HG03442 (cell line): ENCODE results near the gene S1PR3.

Source experiments
- ATAC-seq: cut with Tn5 transposase; IDR thresholded peaks from one replicate; pipeline ENCODE4 v1.9.1; 2021; ENCODE audit warnings: mild to moderate bottlenecking, moderate library complexity; ENCODE audit not compliant: unreplicated experiment

S1PR3 gene

DNA sequence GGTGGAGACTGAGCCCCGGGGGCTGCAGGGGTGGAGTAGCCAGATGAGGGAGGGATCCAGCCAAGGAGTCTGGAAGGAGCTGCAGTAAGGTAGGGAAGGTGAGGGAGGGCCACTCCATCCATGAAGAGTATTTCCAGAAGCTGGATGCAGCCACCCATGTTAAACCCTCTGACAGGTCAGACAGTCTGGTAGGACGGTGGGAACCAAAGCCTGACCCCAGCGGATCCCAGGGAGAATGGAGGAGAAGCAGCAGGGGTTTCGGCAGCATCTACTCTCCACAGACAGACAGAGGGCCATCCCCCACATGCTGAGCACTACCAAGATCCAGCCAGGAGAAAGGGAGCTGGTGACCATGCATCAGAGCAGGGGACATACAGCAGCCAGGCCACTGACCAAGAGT lies 22.5 kb upstream of the S1PR3 start:
- no peak for ATAC-seq

DNA sequence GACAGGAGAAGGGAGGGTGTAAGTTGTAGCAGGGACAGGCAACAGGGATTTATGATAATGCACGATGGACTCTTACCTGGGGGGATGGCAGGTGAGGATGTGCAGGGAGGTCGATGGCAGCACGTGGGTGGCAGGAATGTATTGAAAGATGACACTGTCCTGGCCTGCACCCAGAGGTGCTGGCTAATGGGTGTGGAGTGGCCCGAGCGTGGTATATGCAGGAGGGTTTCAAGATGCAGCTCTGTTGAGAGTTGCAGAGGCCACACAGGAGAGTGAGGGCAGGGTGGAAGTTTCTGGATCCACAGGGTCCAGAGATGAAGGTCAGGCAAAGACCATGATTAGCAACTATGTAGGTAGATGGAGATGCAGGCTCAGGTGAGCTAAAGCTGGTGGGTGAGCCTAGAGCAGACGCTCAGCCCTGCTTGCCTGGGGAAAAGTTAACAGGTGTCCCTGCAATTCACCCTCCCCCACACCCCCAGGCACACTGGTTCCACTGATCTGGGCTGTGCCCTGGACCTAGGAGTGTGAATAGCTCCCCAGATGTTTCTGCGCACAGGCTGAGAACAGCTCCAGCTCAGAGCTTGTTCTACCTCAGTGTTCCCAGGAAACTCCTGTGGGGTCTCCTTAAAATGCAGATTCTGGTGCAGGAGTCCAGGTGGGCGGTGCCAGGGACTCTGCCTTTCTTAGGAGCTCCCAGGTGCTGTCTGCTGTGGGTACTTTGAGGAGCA lies 21.5 kb upstream of the S1PR3 start:
- ATAC-seq, result no peak

DNA sequence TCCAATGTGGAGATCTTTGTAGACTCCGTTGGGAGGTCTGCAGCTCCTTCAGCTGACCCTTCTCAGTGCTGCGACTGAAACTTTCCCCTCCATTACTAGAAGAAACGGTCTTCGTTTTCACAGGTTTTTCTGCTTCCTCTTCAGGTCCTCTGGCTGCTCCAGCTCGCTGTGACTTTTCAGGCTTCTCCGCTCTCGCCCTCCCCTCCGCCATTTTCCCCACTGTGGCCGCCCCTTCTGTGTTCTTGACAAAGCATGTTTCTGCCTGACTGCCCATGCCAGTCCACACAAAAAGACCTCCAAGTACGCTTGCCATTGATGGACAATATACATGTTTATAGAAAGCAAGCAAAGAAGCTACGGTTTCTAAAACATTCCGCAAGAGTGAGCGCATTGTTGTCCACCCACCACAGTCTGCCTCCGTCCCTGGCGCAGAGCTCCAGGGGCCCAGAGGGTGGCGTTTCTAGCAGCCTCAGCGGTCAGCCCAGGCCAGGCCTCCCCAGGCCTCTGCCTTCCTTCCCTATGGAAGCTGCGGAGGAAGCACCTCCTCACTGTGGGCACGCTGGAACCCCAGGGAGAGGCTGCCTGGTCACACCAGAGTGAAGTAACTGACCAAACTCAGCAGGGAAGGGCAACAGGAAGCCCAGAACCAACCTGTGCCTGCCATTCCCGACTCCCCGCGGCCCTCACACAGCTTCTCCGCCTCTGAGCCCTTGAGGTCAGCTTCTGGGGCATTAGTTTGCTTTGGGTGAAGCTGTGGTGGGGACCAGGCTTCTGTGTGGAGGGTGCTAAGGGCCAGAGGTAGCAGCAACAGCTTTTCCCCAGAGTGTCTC lies 19.9 kb upstream of the S1PR3 start:
- no peak for ATAC-seq

DNA sequence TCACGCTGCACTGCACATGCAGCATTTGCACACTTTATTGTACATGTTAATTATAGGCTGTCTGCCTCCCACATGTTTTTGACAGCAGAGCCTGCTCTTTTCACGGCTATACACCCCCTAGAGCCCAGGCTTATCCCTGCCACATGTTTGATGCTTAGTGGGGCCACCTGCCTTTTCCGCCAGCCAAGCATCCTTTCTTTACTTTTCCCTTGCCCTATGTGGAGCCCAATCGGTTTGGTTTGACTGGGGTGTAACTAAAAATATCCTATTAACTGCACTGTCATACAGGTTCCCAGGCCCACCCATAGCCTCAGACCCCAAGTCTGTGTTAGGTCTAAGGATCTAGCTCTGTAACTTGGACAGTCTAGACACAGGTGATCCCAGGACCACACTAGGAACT lies 18.9 kb upstream of the S1PR3 start:
- no peak for ATAC-seq

DNA sequence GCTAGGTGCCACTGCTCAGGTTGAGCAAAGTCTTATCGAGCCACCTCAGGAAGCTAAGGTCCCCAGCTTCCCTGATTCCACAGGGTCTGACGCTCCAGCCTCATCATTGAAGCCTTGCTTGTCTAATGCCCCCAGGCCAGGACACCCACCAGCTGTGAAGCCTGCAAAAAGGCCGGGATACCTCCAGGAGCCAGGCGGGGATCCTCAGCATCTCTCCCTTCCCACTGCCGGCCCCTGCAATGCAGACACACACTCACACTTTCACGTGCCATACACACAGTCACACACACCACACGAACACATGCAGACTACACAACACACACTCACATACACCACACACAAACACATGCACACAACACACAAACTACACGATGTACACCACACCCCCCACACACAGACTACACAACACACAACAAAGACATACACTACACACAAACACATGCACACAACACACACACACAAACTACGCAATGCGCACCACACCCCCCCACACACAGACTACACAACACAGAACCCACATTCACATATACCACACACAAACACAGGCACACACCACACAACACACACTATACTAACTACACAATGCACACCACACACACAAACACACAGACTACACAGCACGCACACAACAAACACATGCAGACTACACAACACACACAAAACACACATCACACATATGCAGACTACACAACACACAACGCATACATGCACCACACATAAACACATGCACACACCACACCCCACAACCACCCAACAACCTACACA lies 17.8 kb upstream of the S1PR3 start:
- ATAC-seq, result no peak

DNA sequence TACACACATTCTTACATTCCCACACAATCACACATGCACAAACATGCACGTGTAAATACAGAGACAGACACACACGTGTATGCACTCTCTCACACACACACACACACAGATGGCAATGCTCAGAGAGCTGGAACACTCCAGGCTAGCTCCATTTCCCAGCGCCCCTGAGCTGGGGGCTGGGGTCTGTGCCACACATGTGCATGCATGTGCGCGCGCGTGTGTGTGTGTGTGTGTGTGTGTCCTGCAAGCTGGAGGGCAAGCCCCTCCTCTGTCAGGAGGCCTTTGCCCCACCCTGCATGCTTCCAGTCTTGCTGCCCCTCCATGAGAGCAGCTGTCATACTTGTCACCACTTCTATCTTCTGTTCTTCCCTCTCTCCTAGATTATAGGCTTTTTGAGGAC lies 16.6 kb upstream of the S1PR3 start:
- ATAC-seq, result no peak

DNA sequence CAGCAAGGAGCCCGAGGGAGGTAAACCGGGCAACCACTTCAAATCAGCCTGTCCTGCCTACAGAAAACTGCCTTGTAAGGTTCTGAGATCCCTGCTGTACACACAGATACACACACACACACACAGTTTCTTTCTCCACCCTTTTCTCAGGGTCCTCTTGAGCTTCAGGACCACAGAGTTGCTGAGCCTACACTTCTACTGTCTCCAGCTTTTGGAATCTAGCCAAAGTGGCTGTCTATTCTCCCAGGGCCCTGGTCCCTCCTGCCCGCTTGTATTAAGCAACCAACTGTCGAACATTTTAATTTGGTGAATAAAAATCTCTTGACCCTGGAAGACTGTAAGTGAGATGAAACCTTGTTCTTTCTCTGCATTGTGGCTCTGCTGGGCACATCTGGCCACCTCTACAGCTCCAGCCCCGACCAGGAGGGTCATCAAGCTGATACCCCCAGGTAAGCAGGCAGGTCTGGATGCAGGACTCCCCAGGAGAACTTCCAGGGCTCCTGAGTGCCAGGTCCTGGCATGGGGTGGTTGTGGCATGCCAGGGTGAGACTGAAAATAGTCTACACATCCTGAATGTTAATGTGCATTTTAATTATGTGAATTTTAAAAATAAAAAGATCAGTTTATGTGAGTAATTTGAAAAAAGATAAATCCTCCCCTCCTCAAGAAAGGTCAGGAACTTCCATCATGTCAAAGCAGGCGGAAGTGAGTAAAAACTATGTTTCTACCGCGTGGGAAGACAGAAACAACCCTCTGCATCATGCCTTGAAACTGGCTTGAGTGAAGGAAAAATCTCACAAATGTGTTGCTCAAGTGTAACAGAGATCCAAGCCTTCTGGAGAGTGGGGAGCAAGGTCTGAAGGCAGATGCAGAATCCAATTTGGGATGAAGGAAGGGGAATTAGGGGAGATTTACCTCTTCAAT lies 15.0 kb upstream of the S1PR3 start:
- no peak for ATAC-seq

DNA sequence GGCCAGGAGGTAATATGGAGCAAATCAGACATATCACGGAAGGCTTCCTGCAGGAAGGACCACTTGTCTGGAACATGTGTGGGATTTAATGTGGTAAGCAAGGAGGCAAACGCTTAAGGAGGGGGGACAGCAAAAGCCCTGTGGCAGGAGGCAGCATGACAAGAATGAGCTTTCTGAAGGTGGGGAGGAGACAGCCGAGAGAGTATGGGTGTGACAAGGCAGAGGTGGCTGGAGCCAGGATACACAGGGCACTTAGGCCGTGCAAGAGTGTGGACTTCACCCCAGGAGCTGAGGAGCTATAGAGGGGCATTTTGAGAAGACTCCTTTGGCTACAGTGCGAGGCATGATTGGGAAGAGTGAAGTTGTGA lies 14.4 kb upstream of the S1PR3 start:
- no peak for ATAC-seq

DNA sequence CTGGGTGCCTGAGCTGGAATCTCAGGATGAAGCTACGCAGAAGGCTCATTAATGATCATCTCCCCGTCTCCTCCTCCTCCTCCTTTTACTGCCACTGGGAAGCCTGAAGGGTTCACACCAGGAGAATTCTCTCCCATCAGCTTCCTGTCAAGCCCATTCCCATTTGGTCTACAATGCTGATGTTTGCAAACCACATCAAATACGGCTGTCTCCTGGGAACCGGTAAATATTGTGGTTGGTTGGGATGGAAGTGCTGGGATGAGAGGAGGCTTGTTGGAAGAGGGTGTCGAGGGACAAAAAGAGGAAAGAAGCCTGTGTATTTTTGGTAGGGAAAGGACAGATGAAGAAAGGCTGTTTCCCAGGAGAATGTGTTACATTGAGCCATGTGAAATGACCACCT lies 13.2 kb upstream of the S1PR3 start:
- ATAC-seq, result no peak

DNA sequence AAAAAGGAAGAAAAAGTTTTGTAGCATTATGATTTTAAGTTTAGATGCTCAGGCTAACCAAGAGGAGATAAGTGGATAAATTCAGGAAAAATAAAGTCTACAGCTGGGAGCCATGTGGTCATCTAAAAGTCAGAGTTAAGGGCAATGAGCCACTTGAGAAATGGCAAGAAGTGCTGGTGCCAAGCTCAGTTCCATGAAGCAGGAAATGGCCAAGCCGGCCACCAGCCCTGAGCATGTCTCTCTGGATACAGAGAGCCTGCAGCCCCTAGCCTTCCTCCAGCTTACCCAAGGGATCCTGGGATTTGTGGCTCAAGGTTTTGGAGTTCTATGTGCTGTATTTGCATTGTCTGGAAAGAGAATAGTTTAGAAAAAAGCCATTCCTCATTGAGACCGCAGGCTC lies 12.2 kb upstream of the S1PR3 start:
- ATAC-seq, result no peak

DNA sequence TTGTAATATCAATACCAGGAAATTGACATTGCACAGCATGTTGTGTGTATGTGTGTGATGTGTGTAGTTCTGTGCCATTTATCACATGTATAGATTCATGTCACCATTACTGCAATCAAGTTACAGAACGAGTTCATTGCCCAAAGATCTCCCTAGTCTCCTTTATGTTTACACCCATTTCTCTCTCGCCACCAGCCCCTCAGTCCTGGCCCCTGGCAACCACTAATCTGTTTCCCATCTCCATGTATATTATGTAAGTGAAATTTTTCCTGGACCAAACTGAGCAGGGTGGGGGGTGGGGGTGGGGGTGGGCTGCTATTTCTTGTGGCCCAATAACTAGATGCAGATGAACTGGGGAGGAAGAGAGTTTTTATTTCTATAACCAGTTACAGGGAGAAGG lies 11.5 kb upstream of the S1PR3 start:
- no peak for ATAC-seq

DNA sequence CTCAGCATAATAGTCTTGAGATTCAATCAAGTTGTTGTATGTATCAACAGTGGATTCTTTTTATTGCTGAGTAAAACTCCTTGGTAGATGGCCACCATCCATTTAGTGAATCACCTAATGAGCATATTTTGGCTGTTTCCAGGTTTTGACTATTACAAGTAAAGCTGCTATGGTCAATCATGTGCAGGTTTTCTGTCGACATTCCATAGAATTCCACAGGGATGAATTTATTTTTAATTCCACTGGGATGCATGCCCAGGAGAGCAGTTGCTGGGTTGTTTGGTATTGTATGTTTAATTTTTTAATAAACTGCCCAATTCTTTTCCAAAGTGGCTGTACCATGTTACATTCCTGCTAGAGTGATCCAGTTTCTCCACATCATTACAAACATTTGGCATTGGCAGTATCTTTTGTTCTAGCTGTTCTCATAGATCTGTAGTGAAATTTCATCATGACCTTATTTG lies 10.5 kb upstream of the S1PR3 start:
- no peak for ATAC-seq

DNA sequence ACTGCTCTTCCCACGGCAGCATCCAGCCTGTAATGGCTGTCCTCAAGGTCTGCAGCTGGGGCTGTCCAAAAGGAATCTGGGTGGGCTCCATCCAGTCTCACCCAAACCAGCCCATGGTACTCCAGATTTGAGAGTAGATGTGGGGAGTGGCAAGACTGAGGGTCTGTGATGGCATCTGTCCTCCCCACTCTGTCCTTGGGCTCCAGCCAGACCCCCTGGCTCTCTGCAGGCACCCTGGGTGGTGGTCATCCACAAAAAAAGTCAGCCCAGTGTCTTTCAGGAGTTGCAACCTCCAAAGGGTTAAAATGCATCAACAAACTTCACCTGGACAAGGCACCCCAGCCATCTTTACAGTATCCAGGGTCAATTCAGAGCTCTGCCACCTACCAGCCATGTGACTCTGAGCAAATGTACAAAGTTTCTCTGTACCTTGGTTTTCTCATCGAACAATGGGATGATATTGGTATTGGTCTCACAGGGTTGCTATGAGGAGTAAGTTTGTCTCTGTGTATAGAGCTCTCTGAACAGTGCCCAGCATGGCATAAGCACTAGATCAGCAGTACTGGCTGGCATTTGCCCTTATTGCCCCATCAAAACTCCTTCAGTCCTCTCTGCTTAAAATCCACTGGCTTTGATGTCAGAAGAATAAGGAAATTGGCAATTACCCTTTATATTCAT lies 7.3 kb upstream of the S1PR3 start:
- no peak for ATAC-seq

DNA sequence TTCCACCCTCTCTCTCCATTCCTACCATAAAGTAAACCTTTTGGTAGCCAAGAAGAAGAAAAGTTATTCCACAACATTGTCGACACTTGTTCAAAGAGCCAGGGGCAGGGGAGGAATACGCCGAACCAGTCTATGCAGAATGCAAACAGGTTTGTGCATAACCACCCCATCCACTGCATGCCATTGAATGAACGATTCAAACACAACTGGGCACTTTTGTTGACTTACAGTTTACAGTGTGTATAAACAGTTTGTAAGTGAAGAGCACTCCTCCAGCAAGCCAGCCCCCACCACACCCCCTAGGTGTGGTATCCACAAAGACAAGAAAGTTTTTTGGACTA lies 6.8 kb upstream of the S1PR3 start:
- no peak for ATAC-seq

DNA sequence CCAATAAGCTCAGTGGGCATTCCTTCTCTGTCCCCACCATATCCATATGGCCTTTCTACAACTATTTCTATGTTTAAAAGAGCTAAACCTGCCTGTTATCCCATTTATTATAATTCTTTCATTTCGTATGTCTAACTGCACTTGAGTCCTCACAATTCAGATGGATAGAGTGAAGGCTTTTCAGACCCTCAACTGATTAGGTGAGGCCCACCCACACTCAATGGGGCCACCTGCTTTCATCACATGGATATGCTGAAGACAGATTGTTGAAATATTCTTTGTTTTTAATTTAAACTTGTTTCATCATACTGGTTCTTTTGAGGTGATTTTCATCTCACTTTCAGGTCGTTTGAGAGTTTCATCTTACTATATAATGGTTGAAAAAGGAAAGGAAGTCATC lies 5.7 kb upstream of the S1PR3 start:
- ATAC-seq, result no peak

DNA sequence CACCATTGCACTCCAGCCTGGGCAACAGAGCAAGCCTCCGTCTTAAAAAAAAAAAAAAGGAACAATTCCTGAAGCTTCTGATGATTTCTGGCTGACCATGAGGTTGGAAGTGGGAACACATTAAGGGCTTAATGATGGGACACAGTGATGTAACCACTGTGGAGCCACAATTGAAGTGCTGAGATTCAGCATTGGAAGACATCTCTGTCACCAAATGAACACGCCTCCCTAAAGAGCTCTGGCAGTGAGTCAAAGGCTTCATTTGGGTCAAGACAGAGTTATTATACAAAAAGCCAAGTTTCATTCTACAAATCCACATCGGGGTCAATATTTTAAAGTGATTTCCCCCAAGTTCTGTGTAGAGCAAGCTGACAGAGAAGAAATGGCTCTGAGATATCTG lies 4.5 kb upstream of the S1PR3 start:
- no peak for ATAC-seq

DNA sequence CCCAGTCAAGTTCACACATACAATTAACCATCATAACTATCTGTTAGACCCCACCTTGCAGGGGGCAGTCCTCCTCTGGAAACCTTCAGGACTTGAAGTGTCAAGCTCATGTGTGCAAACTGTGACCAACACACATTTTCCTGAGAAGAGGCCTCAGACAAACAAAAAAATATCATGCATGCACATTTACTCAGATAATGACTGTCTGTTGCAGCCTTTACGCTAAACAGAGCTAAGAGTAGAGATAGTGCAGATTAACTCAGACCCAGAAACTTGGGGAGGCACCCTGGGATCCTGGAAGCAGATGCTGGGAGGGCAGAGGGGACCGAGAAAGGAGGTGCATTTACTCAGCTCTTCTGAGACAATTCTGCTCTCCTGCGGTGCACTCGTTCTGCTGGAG lies 3.6 kb upstream of the S1PR3 start:
- no peak for ATAC-seq

DNA sequence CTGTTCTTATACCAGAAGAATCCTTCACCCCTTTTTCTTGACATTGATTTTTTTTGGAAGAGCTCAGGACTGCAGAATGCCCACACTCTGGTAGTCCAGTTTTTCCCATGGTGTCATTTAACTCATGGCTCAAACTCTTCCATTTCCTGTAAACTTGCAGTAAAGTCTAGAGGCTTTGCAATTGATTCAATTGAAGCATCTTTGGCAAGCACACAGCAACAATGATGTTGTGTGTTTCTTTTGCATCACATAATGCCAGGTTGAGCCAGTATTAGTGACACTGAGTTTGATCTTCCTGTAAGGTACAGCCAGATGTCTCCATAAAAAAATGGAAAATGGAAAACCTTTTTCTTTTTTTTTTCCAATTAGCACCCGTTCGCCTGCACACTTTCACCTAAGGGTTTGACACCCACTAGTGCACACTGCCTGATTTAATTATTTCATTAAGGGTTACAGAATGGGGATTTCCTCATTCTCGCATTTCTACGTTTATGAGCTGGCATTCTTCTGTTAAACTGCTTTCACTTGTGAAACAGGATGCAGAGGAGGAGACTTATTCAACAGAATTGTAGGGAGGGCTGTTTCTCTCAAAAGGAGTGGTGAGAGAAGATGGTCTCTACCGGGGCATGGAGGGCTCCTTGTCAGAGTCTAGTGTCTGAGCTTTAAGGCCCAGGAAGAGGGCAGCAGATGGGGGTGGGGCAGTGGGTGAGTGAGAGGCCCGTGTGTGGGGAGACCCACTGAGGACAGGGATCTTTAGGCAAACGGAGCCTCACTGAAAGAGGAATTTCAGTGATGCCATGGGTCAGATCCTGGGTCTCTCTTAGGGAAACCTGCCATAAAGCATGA lies 2.2 kb upstream of the S1PR3 start:
- no peak for ATAC-seq

DNA sequence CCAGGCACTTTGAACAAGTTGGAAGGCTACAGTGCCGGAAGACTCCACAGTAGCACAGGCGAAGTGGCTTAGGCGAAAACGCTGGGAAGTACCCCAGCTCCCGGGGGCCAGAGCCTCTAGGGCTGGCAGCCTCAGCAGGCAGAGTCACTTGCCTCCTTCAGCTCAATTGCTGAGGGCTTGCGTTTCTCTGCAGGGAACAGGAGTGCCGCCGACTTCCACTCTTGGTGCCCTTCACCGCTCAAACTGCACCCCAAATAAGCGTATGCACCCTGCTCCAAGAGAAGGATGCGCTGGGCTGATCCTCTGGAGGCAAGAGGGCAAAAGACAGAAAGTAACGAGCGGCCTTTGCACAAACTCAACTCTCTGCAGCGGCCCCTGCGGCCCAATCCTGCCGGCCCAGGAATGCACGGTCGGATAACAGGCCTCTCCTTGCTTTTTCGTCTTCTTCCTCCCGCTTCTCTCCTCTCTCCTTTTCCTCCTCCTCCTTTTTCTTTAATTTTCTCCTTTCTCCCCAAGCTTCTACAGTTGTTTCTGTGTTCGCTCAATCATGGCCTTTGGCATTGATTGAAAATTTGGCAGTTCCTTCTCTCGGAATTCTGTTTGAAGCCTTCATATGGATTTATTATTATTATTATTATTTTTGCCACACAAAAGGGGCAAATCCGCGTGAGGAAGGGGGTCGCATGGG lies 1.1 kb upstream of the S1PR3 start:
- no peak for ATAC-seq
